Measurements from ENCODE around the gene PASK.
A peak's percentile ranks its signal among the peaks of the same experiment; 100 is the strongest.
"Not testable (repeated sequence)": the region's sequence is repeated elsewhere in the genome, so short reads cannot be mapped to it uniquely, and the experiment has no call there.

The PASK gene

GRCh38 chr2:241107031-241107783 is 42.1 kb downstream of the PASK start:
- no peak for DNase-seq (ENCODE audit: low read depth in 2 of 2)

GRCh38 chr2:241105641-241106040 is 43.6 kb downstream of the PASK start:
- no peak for DNase-seq (ENCODE audit: low read depth in 2 of 2)

- not testable (repeated sequence) for DNase-seq (ENCODE audit: low read depth in 2 of 2)
Observed at GRCh38 chr2:241104611-241105010, 44.7 kb downstream of the PASK start.

GRCh38 chr2:241103176-241103595 is 46.1 kb downstream of the PASK start:
- DNase-seq (ENCODE audit: low read depth in 2 of 2), result no peak

DNA sequence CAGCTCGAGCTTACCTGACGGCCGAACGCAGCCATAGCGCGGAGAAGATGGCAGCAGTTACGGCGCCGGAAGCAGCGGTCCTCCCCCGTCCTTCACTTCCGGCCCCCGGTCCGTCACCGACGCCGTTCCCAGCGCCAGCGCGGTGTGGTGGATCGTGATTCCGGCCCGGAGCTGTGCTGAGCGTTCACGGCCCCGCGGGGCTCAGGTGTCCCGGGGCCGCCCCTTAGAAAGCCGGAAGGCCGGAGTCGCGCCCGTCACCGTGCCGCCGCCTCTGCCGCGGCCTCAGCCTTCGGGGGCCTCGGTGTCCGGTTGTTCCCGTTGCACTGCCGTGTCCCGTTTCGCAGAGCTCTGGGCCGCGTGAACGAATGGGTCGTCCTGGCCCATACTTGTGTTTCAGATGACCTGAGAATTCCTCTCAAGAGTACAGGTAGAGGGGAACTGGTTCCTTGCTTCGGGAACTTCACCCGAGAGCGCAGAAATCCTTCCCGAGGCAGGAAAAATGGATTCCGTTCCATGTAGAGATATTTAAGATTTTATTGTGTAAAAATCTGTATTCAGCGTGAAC is 47.0 kb downstream of the PASK start, which contains the start of gene MTERF4:
MTERF4 (minus strand) TSS at position 49 of the 565 bp plus-strand sequence; CDS start at position 35, 14 bp downstream.
- DNase-seq (ENCODE audit: low read depth in 2 of 2), result peak; percentile 23 to 53

DNA sequence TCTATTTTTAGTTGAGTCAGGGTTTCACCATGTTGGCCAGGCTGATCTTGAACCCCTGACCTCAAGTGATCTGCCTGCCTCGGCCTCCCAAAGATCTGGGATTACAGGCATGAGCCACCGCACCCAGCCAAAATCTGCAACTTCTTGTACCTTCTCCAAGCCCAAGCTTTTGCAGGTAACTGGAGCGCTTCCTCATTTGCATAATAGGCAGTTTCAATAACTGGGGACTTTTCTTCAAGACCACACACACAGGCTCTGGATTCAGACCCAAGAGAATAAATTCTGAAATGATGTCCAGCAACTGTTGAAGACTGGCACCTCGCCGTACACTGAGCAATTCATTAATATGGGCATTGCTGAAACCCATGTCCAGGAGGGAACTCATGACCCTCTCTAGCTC is 50.0 kb downstream of the PASK start:
- no peak for DNase-seq (ENCODE audit: low read depth in 2 of 2)

GRCh38 chr2:241096979-241097378 is 52.3 kb downstream of the PASK start:
- DNase-seq (ENCODE audit: low read depth in 2 of 2), result no peak

DNA sequence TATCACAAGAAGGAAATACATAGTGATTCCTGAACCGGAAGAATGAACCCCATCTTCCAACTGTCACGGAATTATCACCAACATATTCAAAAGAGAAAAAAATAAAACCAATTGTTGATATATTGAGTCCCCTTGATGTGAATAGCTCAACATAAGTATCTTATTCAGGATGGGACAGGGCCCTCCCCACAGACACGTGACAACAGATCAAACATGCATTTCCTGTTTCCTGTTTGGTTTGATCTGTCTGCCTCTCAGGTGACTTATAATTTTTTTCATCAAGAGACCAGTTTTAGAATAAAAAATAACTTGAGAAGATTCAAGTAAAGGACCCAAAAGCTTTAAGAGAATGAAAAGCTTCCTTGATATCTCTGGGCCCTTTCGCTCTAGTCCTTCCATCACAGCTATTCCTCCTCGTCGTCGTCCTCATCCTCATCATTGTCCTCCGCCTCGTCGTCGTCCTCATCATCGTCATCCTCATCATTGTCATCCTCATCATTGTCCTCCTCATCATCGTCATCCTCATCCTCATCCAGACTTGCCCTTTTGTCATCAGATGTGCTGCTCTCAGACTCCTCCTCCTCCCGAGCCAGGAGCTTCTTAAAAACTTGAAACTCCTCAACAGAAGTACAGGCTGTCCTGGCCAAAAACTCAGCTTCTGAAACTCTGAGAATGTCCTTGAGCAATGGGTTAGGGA is 53.5 kb downstream of the PASK start:
- no peak for DNase-seq (ENCODE audit: low read depth in 2 of 2)

DNA sequence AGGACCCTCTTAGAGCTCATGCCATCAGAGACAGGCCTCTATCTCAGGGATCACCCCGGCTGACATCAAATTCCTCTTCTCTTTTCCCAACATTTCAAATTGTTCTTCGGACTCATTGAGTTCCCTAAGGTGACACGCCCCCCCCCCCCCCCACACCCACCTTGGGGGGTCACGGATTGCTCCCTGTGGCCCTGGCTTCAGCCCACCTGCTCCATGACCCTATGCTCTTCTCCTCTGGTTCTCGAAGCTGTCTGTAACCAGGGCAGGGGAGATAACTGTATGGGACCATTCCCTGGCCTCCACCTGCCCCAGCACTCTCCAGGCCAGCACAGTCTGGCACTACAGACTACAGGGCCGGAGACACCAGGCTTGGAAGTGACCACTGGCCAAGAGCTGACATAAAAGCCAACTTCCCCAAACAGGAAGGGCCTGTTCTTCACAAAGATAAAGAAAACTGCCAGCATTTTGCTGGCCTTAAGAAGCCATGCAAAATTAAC is 54.3 kb downstream of the PASK start:
- DNase-seq (ENCODE audit: low read depth in 2 of 2), result no peak

GRCh38 chr2:241094172-241094571 is 55.1 kb downstream of the PASK start:
- DNase-seq (ENCODE audit: low read depth in 2 of 2), result no peak

GRCh38 chr2:241093133-241093781 is 56.0 kb downstream of the PASK start:
- not testable (repeated sequence) for DNase-seq (ENCODE audit: low read depth in 2 of 2)

DNA sequence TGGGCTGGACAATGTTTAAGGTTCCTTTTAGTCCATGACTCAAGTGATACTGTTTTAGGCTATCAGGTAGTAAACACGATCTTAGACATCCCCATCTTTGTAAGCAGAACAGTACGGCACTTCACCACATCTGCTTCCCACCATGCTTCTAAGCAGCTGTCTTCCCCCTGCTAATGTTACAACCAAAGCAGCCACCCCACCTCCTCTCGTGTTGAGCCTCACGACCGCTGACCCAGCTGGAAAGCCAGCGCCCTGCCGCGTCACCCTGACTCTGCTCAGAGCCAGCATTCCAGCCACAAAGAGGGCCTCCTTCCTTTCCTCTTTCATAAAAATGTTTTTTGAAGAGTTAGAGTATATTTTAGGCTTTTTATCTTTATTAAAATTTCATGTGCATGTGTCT is 56.6 kb downstream of the PASK start:
- DNase-seq (ENCODE audit: low read depth in 2 of 2), result no peak

- no peak for DNase-seq (ENCODE audit: low read depth in 2 of 2)
Observed at GRCh38 chr2:241091734-241092445, 57.4 kb downstream of the PASK start.

DNA sequence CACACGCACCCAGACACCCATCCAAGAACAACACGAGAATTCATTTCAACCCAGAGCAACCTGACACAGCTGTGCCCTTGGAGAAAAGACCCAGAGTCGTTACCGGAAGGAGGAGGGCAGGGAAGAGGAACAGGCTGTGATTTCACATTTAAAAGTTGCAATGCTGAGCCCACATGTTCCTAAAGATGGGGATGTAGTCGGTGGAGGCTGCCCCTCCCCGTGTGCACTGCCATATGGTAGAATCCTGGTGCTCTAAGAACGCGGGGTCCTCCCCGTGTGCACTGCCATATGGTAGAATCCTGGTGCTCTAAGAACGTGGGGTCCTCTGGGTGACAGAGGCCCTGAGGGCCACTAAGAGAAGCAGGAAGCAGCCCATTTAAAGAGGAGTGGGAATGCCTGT is 58.1 kb downstream of the PASK start:
- DNase-seq (ENCODE audit: low read depth in 2 of 2), result no peak

DNA sequence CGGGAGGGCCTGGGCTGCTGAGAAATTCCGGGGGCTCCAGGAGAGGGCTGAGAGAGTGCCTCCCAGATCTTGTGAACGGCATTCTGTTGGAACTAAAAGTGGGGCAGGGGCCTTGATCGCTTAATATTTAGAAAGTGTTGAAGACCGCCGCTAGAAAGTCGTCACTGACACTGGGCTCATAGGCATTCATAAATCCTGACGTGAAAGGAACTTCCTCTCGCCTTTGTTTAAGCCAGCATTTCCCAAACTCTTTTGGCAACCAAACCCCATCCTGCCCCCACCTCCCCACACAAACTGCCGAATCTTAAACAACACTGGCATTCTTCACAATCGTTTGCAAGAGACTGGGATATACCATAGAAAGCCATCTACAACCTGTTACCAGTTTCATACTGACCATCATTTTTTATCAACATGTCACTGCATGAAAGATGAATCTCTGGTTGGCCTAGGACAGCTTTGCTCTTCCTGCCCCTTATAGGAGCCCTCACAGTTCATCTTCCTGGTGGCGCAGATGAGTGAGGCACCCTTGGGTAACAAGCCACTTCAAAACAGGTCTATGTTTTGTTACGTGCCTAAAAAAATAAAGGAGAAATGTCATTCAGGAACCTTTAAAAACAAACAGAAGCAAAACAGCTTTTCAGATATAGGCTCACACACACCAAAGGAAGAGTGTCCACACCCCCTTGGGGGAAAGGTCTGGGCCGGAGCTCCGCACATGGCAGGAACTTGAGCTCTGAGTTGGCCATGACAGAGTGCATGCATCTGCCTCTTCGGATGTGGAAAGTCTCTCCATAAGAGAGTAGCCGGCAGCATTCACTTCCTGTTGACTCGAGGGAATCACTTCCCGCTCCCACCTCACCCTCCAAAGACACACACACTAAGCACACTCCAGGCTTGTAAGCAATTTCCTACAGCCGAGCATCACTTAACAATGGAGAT is 60.2 kb downstream of the PASK start:
- no peak for DNase-seq (ENCODE audit: low read depth in 2 of 2)

- no peak for DNase-seq (ENCODE audit: low read depth in 2 of 2)
Observed at GRCh38 chr2:241088376-241088775, 60.9 kb downstream of the PASK start.

- DNase-seq (ENCODE audit: low read depth in 2 of 2), result no peak
Observed at GRCh38 chr2:241087420-241088268, 61.6 kb downstream of the PASK start.

GRCh38 chr2:241084856-241085444 is 64.3 kb downstream of the PASK start:
- no peak for DNase-seq (ENCODE audit: low read depth in 2 of 2)

GRCh38 chr2:241083091-241083415 is 66.2 kb downstream of the PASK start:
- DNase-seq (ENCODE audit: low read depth in 2 of 2), result no peak

Measured in fibroblast of skin of left biceps (primary cell).